Heart left ventricle (tissue), 13 donors: ENCODE data around the gene LRRC63.

Experiments
- POLR2A ChIP-seq, 2 donors: fragments of 450-650 bp; IDR thresholded peaks; one replicate each; pipeline ENCODE4 v1.6.1; 2017; ENCODE audit warnings: antibody characterized with exemption in 2 of 2, mild to moderate bottlenecking in 2 of 2, moderate library complexity in 2 of 2
- TF ChIP-seq, protein P1 (sequence below), 12 donors: fragments of 200-600 bp; sonication (generic) in 4 of 12; IDR thresholded peaks; one replicate each; pipeline versions ENCODE4 v1.5.0 to v1.8.0; 2018 to 2022; ENCODE audit warnings: antibody characterized with exemption in 12 of 12, mild to moderate bottlenecking in 5 of 12
- donor health status: ischemic (EF 13 %, LVEDD 7.1; RV severe dilation, severe dysfunction).
- donor health status: DM: no; HTN: yes; CAD: no.
- donor health status: DM: no; HTN: no; CAD: no.
- donor health status: ischemic (EF 25% LVEDD 6.9; RV normal size, moderate dysfunction).
- donor health status: ischemic (EF 25% LVEDD 5.7; RV mildly dilated, moderate dysfunction).
- donor health status: ischemic (EF 35%, LVEDD 5.7; RV mildly dilated, moderate dysfunction).
- donor health status: nonischemic (EF 11% LVEDD 7.7; RV severe dilation, severe dysfunction).
- donor health status: DM: yes; HTN: yes; CAD: no.
- donor health status: PGD.
- donor health status: ischemic (EF 29% LVEDD 5.4; RV normal size, mild dysfunction).
- donor health status: nonischemic (EF 23%, LVEDD 6.1; RV moderate dilation, normal function).

DNA sequence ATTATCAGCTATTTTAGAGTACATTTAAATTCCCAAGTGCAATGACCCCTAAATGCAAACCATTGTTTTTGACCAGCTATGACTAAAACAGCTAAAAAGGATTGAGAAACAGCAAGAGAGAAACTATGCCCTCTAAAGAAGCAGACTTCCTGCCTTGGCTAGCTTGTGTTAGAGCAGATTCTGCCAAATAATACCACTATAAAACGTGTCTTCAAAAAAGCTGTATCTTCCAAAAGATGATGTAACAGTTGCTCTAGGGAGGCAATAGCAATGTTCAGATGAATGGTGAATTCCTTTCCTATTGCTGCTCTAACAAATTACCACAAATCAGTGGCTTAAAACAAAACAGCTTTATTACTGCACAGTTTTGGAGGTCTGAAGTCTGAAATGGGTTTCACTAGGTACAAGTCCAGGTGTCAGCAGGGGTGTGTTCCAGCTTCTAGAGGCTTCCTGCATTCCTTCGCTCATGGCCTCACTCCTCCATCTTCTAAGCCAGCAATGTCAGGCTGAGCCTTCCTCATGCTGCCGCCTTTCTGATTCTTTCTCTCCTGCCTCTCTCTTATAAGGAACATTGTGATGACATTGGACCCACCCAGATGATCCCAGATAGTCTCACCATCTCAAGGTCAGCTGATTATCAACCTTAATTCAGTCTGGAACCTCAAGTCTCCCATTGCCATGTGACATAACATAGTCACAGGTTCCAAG is 84.5 kb downstream of the LRRC63 start:
- TF ChIP-seq POLR2A (IDR thresholded peaks at IDR 0.05): no peak
- TF ChIP-seq, protein P1, sequence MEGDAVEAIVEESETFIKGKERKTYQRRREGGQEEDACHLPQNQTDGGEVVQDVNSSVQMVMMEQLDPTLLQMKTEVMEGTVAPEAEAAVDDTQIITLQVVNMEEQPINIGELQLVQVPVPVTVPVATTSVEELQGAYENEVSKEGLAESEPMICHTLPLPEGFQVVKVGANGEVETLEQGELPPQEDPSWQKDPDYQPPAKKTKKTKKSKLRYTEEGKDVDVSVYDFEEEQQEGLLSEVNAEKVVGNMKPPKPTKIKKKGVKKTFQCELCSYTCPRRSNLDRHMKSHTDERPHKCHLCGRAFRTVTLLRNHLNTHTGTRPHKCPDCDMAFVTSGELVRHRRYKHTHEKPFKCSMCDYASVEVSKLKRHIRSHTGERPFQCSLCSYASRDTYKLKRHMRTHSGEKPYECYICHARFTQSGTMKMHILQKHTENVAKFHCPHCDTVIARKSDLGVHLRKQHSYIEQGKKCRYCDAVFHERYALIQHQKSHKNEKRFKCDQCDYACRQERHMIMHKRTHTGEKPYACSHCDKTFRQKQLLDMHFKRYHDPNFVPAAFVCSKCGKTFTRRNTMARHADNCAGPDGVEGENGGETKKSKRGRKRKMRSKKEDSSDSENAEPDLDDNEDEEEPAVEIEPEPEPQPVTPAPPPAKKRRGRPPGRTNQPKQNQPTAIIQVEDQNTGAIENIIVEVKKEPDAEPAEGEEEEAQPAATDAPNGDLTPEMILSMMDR (IDR thresholded peaks at IDR 0.05): no peak
